ENCODE measurements around the gene NUMA1. TPM values are rescaled to one million over a fixed set of nuclear protein-coding genes. Genes with fewer than 3 reads are reported as not detected.

NUMA1 gene
- total and polyA plus RNA-seq, 2 of the 8 experiments (the other 6 are each of a cell fraction or from before 2014, with no cell fraction given), result 101 to 107 TPM

GRCh38 chr11:72123117-72123653 lies 42.8 kb upstream of the NUMA1 start:
- no peak overlapping the region for H4K91ac ChIP-seq (replicated peaks; ENCODE audit: insufficient read length, low read length)
- no peaks in the 10 kb centered on the region for H3K36me3 ChIP-seq (ENCODE audit: control insufficient read depth in 2 of 4, insufficient read depth in 4 of 4, low read length in 3 of 4)
- H3K4me3 ChIP-seq (ENCODE audit: extremely low read depth in 1 of 4, insufficient read depth in 2 of 4, low read depth in 3 of 4, low read length in 4 of 4), result no peak overlapping the region
- peaks cover 0 to 6% (median 0%) of the 10 kb centered on the region in 4 experiments; a peak in 2 of 7 replicates for H3K27me3 ChIP-seq (replicated peaks in 1 of 4; ENCODE audit: control insufficient read depth in 3 of 4, extremely low read depth in 1 of 4, insufficient read depth in 3 of 4, low read length in 3 of 4)
- peaks cover 3 to 5% of the 10 kb centered on the region in 2 experiments for H3K9me3 ChIP-seq (ENCODE audit: insufficient read depth in 2 of 2, low read depth in 1 of 2, low read length in 1 of 2)
- WGBS, 2 experiments (ENCODE audit: extremely low coverage in 1 of 2, insufficient coverage in 1 of 2, insufficient read length in 1 of 2, insufficient replicate concordance in 2 of 2, low coverage in 1 of 2, low lambda C conversion rate in 2 of 2, missing lambda C conversion rate in 1 of 2), result 84% methylated on average over 3 of the region's 3 CpGs; no CpG with 5 or more reads in 1 of the 2 experiments
- no peak overlapping the region for H3K14ac ChIP-seq (ENCODE audit: insufficient read length)
- H2AK5ac ChIP-seq (ENCODE audit: low read depth, low read length), result no peak overlapping the region
- no peak overlapping the region for H3K23ac ChIP-seq (ENCODE audit: insufficient read length)
- FAIRE-seq (no peak), DNase-seq (ENCODE audit: low read depth in 1 of 2, low spot score in 2 of 2) (no peak)
- H3K56ac ChIP-seq (replicated peaks; ENCODE audit: insufficient read length, low read depth, low read length), result no peak overlapping the region
- H3K4me1 ChIP-seq (replicated peaks in 1 of 4; ENCODE audit: control insufficient read depth in 3 of 4, insufficient read depth in 4 of 4, low read length in 3 of 4), result no peaks in the 10 kb centered on the region
- no peak overlapping the region for H2BK20ac ChIP-seq (ENCODE audit: low read length)
- H4K5ac ChIP-seq (ENCODE audit: insufficient read length, low read depth, low read length), result no peak overlapping the region
- no peak overlapping the region for H2BK15ac ChIP-seq (ENCODE audit: low read length)
- H3K27ac ChIP-seq (ENCODE audit: low read depth, low read length), result no peak overlapping the region
- H3K79me1 ChIP-seq (ENCODE audit: low read depth, low read length), result no peaks in the 10 kb centered on the region
- ChIA-PET POLR2A (ENCODE audit: partially characterized antibody) (interaction anchor here (0.9 kb wide), 1 partner anchor 11 kb away, joined by 4 read pairs; the partner anchor contains the start of gene ANAPC15), CTCF (ENCODE audit: partially characterized antibody) (interaction anchor here (0.9 to 4.8 kb wide), 2 partner anchors 10 to 21 kb away, joined by 3 to 22 read pairs; no protein-coding TSS in a partner anchor)
- no peak overlapping the region for H3K9ac ChIP-seq (replicated peaks in 1 of 4; ENCODE audit: extremely low read depth in 1 of 4, low read depth in 3 of 4, low read length in 3 of 4)
- H3K18ac ChIP-seq (ENCODE audit: extremely low read depth, low read length), result no peak overlapping the region
- H2BK12ac ChIP-seq (ENCODE audit: low read depth, low read length), result no peak overlapping the region
- no peak for TF ChIP-seq TEAD4 (IDR thresholded peaks at IDR 0.05; ENCODE audit: low read depth, low read length)
- TF ChIP-seq SIX5 (IDR thresholded peaks at IDR 0.05; ENCODE audit: low read depth, low read length), result no peak
- TF ChIP-seq TAF7 (optimal IDR thresholded peaks at IDR 0.05; ENCODE audit: borderline replicate concordance, low read depth, low read length), result no peak
- TF ChIP-seq RXRA (IDR thresholded peaks at IDR 0.05; ENCODE audit: insufficient read depth, low read depth, low read length), result no peak
- no peak for TF ChIP-seq POU5F1 (IDR thresholded peaks at IDR 0.05; ENCODE audit: low read depth, low read length)
- TF ChIP-seq CHD1 (IDR thresholded peaks at IDR 0.05; ENCODE audit: low read depth, low read length), result no peak
- H3K23me2 ChIP-seq (ENCODE audit: low read depth, low read length), result no peaks in the 10 kb centered on the region
- H3K79me2 ChIP-seq (ENCODE audit: control insufficient read depth in 1 of 2, insufficient read depth in 2 of 2, low read length in 2 of 2), result no peaks in the 10 kb centered on the region
- H2BK120ac ChIP-seq (replicated peaks; ENCODE audit: low read depth, low read length), result no peak overlapping the region
- no peak overlapping the region for H3K4me2 ChIP-seq (ENCODE audit: insufficient read depth in 1 of 2, low read depth in 2 of 2, low read length in 2 of 2)
- H2AFZ ChIP-seq (ENCODE audit: low read length), result no peak overlapping the region
- H4K20me1 ChIP-seq (replicated peaks in 1 of 2; ENCODE audit: control insufficient read depth in 1 of 2, insufficient read depth in 2 of 2, low read length in 2 of 2), result no peaks in the 10 kb centered on the region
- H2BK5ac ChIP-seq (ENCODE audit: low read depth, low read length), result no peak overlapping the region
- H4K8ac ChIP-seq (ENCODE audit: extremely low read depth, insufficient read depth, low read length), result no peak overlapping the region
- no peak overlapping the region for H3K4ac ChIP-seq (replicated peaks; ENCODE audit: insufficient read length, low read depth, low read length)
